Stomach (tissue), 4 donors: ENCODE data around the gene SNORC.

ENCODE experiments used
- POLR2A ChIP-seq, 4 donors: fragments of 450-650 bp; IDR thresholded peaks; one replicate each; pipeline ENCODE4 v1.6.1; 2016; ENCODE audit warnings: antibody characterized with exemption in 4 of 4, control low read depth in 2 of 4, mild to moderate bottlenecking in 1 of 4, moderate library complexity in 1 of 4
- POLR2AphosphoS5 ChIP-seq, 3 donors: sonication (generic); formaldehyde crosslinking; IDR thresholded peaks; one replicate each; pipeline ENCODE4 v1.6.1; 2016; ENCODE audit warnings: antibody characterized with exemption in 3 of 3
- TF ChIP-seq, protein P1 (sequence below), 7 experiments: fragments of 450-650 bp in 4 of 7; fragments of 200-600 bp in 3 of 7; sonication (generic) in 3 of 7; IDR thresholded peaks; one replicate each; pipeline ENCODE4 v1.5.1; 2016 to 2019; ENCODE audit warnings: antibody characterized with exemption in 7 of 7, control low read depth in 2 of 7, mild to moderate bottlenecking in 1 of 7

DNA sequence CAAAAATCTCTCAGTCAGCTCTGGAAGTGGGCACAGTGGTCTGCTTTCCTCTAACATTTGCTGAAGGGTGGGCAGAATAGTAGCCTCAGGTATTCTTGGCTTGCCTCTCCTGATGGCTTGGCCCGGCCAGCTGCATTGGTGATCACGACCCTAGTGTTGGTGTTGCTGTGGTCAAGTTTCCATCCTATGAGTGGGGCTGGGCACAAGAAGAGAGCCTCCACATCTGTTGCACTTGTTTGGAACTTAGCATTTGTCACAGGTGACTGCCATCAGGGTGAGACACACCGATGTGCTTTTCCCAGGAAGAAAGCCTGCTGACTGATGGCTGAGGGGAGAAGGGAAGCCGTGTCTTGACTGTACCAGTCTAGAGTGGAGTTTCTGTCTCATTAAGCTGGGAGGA, 33.1 kb upstream of the SNORC start:
- TF ChIP-seq, protein P1, sequence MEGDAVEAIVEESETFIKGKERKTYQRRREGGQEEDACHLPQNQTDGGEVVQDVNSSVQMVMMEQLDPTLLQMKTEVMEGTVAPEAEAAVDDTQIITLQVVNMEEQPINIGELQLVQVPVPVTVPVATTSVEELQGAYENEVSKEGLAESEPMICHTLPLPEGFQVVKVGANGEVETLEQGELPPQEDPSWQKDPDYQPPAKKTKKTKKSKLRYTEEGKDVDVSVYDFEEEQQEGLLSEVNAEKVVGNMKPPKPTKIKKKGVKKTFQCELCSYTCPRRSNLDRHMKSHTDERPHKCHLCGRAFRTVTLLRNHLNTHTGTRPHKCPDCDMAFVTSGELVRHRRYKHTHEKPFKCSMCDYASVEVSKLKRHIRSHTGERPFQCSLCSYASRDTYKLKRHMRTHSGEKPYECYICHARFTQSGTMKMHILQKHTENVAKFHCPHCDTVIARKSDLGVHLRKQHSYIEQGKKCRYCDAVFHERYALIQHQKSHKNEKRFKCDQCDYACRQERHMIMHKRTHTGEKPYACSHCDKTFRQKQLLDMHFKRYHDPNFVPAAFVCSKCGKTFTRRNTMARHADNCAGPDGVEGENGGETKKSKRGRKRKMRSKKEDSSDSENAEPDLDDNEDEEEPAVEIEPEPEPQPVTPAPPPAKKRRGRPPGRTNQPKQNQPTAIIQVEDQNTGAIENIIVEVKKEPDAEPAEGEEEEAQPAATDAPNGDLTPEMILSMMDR (IDR thresholded peaks at IDR 0.05), result no peak
- TF ChIP-seq POLR2A (IDR thresholded peaks at IDR 0.05), result no peak
- no peak for TF ChIP-seq POLR2AphosphoS5 (IDR thresholded peaks at IDR 0.05)
